Body of pancreas (tissue), 4 donors: ENCODE data around the gene HECTD1. TPM values are rescaled to one million over a fixed set of nuclear protein-coding genes. Genes with fewer than 3 reads are reported as not detected.
A peak's percentile ranks its signal among the peaks of the same experiment; 100 is the strongest.

Experiments used
- ATAC-seq: fragments of 150-250 bp; one replicate; pipeline ENCODE4 v1.9.1; 2016
- DNase-seq, 4 donors: peaks; one replicate each; pipeline ENCODE4 v3.0.0-alpha.2; 2019
- H3K27ac ChIP-seq, 4 donors: fragments of 200-600 bp; sonication (generic); 1 replicate in 3 of 4; 2 replicates in 1 of 4; pipeline versions ENCODE4 v1.5.1 to v1.6.1; 2016 to 2019; ENCODE audit warnings: mild to moderate bottlenecking in 1 of 4, mixed read lengths in 1 of 4, moderate library complexity in 1 of 4
- H3K27me3 ChIP-seq, 2 donors: fragments of 200-600 bp; sonication (generic); one replicate each; pipeline ENCODE4 v1.6.0; 2016; ENCODE audit warnings: mild to moderate bottlenecking in 1 of 2
- H3K36me3 ChIP-seq, 2 donors: fragments of 200-600 bp; sonication (generic); replicated peaks in 1 of 2; 2 replicates each; pipeline ENCODE4 v1.5.1; 2016; ENCODE audit warnings: low read depth in 2 of 2; ENCODE audit not compliant: insufficient read depth in 1 of 2
- H3K4me1 ChIP-seq: fragments of 200-600 bp; sonication (generic); one replicate; pipeline ENCODE4 v1.6.0; 2016
- H3K4me3 ChIP-seq, 2 donors: fragments of 200-600 bp; sonication (generic); 1 replicate in 1 of 2; 2 replicates in 1 of 2; pipeline ENCODE4 v1.5.1; 2016 to 2019
- H3K9me3 ChIP-seq, 3 donors: fragments of 200-600 bp; sonication (generic); 1 replicate in 2 of 3; 2 replicates in 1 of 3; pipeline ENCODE4 v1.5.1; 2016
- POLR2A ChIP-seq, 3 donors: fragments of 450-650 bp; IDR thresholded peaks; one replicate each; pipeline ENCODE4 v1.6.1; 2016; ENCODE audit warnings: antibody characterized with exemption in 3 of 3, mild to moderate bottlenecking in 2 of 3
- WGBS, 2 donors: methylation state at CpG; one replicate each; pipeline ENCODE4 v1.1.5; 2017; 5-methylcytosine and 5-hydroxymethylcytosine counted together
- intact Hi-C: fragments of 100-400 bp; cut with DNase I; formaldehyde crosslinking; loops from one replicate; pipeline ENCODE4 v1.15.1; 2023
- total RNA-seq, 2 donors: library from RNA; depleted of rRNA; stranded (reverse); fragments of >200 nt; gene quantifications; one replicate each; pipeline ENCODE4 v1.1.0, GENCODE V29; 2016
- TF ChIP-seq, protein P1 (sequence below), 7 experiments: fragments of 450-650 bp in 4 of 7; fragments of 200-600 bp in 3 of 7; sonication (generic) in 3 of 7; IDR thresholded peaks; one replicate each; pipeline ENCODE4 v1.5.1; 2016 to 2019; ENCODE audit warnings: antibody characterized with exemption in 7 of 7

Gene HECTD1
- total RNA-seq, 2 donors from 2014 or later, result 110 to 221 TPM

DNA sequence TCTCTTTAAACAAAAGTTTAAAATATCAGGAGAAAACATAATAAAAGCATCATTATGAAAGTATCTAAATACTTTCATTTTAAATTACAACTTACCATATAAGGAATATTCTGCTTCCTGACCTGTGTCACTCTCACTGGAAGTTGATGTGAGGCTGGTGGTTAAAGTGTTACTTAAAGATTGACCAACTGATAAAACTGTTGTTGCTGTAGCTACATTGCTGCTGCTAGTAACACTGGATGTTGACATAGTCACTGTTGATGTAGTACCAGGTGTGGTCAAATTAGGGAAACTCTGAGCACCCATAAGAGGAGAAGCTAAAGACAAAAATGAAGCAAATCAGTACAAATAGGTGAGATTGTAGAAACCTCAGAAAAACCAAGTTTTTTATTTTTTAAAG lies 79.9 kb downstream of the HECTD1 start:
- Histone ChIP-seq H3K4me1 (peaks cover 8% of the 10 kb centered on the region), H3K27ac (no peak overlapping the region), H3K27me3 (no peaks in the 10 kb centered on the region), H3K4me3 (no peak overlapping the region), H3K9me3 (no peaks in the 10 kb centered on the region), H3K36me3 (peaks cover 12 to 33% of the 10 kb centered on the region in 2 donors)
- no peak for DNase-seq
- intact Hi-C loops, result no loop called here
- ATAC-seq, result peak; percentile 27
- TF ChIP-seq, protein P1, sequence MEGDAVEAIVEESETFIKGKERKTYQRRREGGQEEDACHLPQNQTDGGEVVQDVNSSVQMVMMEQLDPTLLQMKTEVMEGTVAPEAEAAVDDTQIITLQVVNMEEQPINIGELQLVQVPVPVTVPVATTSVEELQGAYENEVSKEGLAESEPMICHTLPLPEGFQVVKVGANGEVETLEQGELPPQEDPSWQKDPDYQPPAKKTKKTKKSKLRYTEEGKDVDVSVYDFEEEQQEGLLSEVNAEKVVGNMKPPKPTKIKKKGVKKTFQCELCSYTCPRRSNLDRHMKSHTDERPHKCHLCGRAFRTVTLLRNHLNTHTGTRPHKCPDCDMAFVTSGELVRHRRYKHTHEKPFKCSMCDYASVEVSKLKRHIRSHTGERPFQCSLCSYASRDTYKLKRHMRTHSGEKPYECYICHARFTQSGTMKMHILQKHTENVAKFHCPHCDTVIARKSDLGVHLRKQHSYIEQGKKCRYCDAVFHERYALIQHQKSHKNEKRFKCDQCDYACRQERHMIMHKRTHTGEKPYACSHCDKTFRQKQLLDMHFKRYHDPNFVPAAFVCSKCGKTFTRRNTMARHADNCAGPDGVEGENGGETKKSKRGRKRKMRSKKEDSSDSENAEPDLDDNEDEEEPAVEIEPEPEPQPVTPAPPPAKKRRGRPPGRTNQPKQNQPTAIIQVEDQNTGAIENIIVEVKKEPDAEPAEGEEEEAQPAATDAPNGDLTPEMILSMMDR (IDR thresholded peaks at IDR 0.05), result no peak
- TF ChIP-seq POLR2A (IDR thresholded peaks at IDR 0.05), result no peak

GRCh38 chr14:31126680-31127079 lies 80.9 kb downstream of the HECTD1 start:
- TF ChIP-seq, protein P1 (IDR thresholded peaks at IDR 0.05), result no peak
- no peak for TF ChIP-seq POLR2A (IDR thresholded peaks at IDR 0.05)
- ATAC-seq (no peak), DNase-seq (no peak)
- 91 to 94% methylated on average over 7 of the region's 7 CpGs for WGBS, 2 donors
- H3K4me1 ChIP-seq, result peaks cover 8% of the 10 kb centered on the region
- H3K27ac ChIP-seq, result no peak overlapping the region
- no peak overlapping the region for H3K4me3 ChIP-seq
- intact Hi-C loops, result no loop called here
- H3K36me3 ChIP-seq, result peaks cover 7 to 35% of the 10 kb centered on the region in 2 donors
- H3K27me3 ChIP-seq, result no peaks in the 10 kb centered on the region
- no peaks in the 10 kb centered on the region for H3K9me3 ChIP-seq

DNA sequence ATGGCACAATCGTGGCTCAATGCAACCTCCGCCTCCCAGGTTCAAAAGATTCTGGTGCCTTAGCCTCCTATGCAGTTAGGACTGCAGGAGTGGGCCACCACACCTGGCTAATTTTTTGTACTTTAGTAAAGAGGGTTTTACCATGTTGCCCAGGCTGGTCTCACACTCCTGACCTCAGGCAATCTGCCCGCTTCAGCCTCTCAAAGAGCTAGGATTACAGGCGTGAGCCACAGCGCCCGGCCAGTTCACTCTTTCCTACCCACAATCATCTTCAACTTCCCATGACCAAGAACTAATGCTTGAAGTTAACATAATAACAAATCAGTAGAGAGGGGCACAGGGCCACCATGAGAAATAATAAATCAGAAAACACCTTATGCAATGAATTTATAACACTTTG lies 82.4 kb downstream of the HECTD1 start:
- Histone ChIP-seq H3K27me3 (no peaks in the 10 kb centered on the region), H3K36me3 (peaks cover 7 to 44% of the 10 kb centered on the region in 2 donors), H3K4me1 (peaks cover 8% of the 10 kb centered on the region), H3K27ac (no peak overlapping the region), H3K9me3 (no peaks in the 10 kb centered on the region), H3K4me3 (no peak overlapping the region)
- DNase-seq (no peak), ATAC-seq (no peak)
- TF ChIP-seq, protein P1 (IDR thresholded peaks at IDR 0.05), result no peak
- no peak for TF ChIP-seq POLR2A (IDR thresholded peaks at IDR 0.05)
- WGBS, 2 donors, result 94 to 99% methylated on average over 6 of the region's 6 CpGs
- intact Hi-C loops, result no loop called here

GRCh38 chr14:31124197-31124596 lies 83.4 kb downstream of the HECTD1 start:
- no peak for ATAC-seq
- peaks cover 12 to 46% of the 10 kb centered on the region in 2 donors for H3K36me3 ChIP-seq
- no peaks in the 10 kb centered on the region for H3K9me3 ChIP-seq
- H3K27ac ChIP-seq, result no peak overlapping the region
- peaks cover 8% of the 10 kb centered on the region for H3K4me1 ChIP-seq
- no peak for TF ChIP-seq POLR2A (IDR thresholded peaks at IDR 0.05)
- TF ChIP-seq, protein P1 (IDR thresholded peaks at IDR 0.05), result no peak
- 87 to 94% methylated on average over 3 of the region's 3 CpGs for WGBS, 2 donors
- no peak overlapping the region for H3K4me3 ChIP-seq
- no peaks in the 10 kb centered on the region for H3K27me3 ChIP-seq
- no peak for DNase-seq
- intact Hi-C loops, result no loop called here

- DNase-seq, result no peak
- H3K9me3 ChIP-seq, result no peaks in the 10 kb centered on the region
- 90 to 94% methylated on average over 4 of the region's 4 CpGs for WGBS, 2 donors
- H3K27ac ChIP-seq, result no peak overlapping the region
- no peak for ATAC-seq
- H3K27me3 ChIP-seq, result no peaks in the 10 kb centered on the region
- TF ChIP-seq POLR2A (IDR thresholded peaks at IDR 0.05), result no peak
- TF ChIP-seq, protein P1 (IDR thresholded peaks at IDR 0.05), result no peak
- no peak overlapping the region for H3K4me3 ChIP-seq
- intact Hi-C loops, result no loop called here
- peaks cover 3% of the 10 kb centered on the region for H3K4me1 ChIP-seq
- H3K36me3 ChIP-seq, result peaks cover 14 to 43% of the 10 kb centered on the region in 2 donors
Measured at GRCh38 chr14:31122921-31123320, 84.7 kb downstream of the HECTD1 start.
